Putamen (tissue), 1 donor: ENCODE data around the gene HIVEP1.

ENCODE experiments used
- DNase-seq: peaks from one replicate; pipeline ENCODE4 v3.0.0-alpha.2; 2016; ENCODE audit warnings: low spot score

Gene HIVEP1

DNA sequence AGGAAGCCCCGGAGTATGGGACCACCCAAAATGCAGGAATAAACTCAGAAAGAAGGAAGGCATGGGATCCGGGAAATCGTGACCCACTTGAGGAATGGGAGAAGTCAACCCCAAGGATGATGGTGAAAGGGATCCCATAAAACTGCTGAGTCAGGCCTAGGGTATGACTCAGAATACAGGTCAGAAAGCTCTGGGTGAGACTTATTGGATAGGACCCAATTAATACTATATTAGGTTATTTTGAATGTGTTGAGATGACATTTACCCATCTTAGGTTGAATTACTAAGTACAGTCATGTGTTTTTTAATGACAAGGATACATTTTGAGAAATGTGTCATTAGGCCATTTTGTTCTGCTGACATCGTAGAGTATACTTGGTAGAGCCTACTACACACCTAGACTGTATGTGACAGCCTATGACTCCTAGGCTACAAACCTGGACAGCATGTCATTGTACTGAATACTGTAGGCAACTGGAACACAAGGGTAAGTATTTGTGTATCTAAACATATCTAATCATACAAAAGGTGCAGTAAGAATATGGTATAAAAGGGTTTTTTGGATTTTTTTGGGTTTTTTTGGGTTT, 17.1 kb upstream of the HIVEP1 start:
- DNase-seq, result no peak

DNA sequence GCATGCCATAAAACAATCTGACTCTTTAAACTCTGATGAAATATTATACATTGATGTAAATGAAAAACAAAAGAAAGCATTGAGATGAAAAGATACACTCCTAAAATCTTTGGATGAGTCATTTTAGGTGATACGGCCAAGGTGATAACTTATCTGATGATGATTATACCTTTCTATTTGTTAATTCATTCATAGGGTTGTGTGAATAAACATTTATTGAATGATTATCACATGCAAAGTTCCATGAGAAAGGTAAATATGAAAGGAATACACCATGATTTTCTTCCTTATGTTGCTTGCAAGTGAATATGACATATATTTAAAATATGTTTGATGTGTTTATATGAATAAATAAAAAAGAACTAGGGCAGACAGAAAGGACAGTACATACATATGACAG, 15.4 kb upstream of the HIVEP1 start:
- no peak for DNase-seq

DNA sequence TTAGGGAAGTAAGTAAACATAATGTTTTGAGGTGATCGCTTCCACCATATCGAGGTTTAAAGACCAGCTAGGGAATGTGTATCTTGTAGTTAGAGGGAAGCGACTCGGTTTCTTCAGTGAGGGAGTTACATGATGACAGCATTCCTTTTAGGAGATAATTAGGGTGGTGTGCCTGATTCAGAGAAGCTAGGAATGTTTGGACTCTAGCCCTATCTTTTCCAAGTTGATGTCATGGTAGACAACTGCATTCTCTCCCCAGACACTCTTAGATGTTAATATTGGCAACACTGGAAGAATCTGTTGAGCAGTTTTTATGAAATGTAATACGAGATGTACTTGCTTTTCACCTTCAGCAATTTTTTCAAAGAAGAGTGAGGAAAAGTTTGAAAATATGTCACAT, 12.9 kb upstream of the HIVEP1 start:
- no peak for DNase-seq

DNA sequence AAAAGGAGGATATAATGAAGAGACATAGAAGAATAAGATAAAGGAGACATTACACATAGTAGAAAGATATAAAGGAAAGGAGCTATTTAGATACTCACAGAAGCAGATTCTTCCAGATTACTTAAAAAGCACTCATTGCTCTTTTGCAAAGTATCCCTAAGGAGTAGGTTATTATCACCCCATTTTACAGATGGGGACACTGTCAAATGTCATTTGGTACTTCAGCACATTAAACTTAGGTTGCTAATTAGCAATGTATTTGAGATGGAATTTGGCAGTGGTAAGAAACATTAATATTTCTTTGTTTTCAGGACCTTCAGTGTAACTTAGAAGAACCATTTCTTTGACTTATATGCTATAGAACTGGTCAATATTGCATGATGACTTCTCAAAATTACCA, 11.9 kb upstream of the HIVEP1 start:
- DNase-seq, result no peak

DNA sequence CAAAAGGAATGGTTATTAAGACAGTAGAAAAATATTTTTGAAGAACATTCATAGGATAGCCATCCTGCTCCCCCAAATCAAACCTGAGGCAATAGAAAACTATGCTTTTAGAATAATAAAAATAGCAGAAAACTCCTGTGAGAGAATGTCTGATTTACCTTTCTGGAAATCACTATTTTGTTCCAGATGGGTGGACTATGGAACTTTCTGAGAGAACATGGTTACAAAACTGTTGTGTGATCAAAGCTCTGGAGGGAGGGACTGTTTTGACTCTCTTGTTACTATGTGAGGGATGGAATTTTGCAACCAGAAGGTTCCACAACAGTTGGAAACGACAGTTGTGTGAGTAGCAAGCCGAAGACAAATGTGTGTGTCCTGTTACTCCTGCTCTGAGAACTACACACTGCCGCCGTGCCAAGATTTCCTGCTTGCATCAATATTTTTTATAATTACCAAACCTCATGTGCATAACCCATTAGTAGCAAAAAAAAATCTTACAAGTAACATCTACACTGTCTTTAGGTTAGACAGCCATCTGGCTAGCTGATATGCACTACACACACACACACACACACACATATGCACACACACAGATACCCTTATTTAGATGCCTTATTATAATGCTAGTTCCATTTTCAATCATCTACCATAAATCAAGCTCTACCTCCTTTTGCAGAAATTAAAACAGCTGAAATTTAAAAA, 11.0 kb upstream of the HIVEP1 start:
- no peak for DNase-seq

DNA sequence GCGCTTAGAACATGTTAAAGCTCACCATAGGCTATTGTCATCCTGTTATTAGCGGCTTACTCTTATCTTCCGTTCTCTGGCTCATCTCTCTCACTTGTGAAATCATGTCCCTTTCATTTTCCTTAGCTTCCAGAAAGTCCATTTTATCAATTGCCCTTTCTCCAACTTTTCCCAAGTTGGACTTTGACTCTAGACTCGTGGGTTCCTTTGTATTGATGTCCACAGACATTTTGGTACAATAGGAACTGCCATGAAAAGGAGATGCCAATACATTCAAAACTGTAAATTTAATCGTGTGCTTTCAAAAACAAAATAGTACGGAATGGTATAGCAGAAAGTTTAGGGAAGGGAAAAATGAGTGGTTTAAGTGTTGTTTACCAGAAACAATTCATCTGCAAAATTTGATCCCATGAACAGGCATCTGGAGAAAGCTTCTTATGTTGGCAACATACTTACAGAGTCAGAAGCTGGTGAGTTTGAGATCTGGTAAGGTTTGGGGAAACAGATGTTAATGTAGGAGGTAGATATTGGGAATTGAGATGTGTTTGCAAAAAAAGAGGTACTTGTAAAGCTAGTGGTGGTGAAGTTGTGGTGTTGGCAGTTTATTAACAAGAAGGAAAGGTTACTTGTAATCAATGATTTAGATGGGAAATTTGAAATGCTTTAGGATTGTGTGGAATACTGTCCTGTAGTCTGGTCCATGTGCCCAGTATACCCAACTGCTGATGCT, 10.2 kb upstream of the HIVEP1 start:
- no peak for DNase-seq

DNA sequence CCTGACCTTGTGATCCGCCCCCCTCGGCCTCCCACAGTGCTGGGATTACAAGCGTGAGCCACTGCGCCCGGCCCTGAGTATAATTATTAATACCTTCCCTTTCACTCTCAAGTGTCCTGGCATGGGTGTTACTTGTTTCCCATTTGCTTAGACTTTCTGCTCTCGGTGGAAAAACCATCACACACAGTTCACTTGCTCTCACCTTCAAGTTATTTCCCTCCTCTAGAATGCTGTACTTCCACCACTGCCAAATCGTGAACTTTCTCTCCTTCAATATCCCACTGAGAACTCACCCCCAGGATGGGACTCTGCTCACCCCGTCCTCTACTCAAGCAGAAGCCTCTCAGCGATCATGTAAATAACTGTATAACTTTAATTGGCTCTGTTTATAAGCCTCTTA, 4.6 kb upstream of the HIVEP1 start:
- DNase-seq, result no peak

DNA sequence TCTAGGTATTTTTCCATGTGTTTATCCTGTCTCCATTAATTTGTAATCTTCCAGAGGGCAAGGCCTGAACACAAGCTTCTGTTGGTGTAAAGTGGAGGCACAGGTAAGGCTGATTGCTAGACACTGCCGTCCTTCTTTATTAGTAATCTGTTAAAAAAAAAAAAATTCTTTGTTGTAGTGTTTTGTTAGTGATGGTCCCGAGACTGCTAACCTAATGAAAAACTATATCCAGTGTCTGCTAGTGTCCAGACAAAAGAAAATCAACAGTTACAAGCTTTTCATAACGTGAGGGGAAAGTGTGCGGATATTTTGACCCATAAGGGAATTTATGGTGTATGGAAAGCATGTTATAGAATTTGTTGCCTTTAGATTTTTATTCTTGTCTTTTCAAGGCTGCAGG, 4.2 kb upstream of the HIVEP1 start:
- no peak for DNase-seq

DNA sequence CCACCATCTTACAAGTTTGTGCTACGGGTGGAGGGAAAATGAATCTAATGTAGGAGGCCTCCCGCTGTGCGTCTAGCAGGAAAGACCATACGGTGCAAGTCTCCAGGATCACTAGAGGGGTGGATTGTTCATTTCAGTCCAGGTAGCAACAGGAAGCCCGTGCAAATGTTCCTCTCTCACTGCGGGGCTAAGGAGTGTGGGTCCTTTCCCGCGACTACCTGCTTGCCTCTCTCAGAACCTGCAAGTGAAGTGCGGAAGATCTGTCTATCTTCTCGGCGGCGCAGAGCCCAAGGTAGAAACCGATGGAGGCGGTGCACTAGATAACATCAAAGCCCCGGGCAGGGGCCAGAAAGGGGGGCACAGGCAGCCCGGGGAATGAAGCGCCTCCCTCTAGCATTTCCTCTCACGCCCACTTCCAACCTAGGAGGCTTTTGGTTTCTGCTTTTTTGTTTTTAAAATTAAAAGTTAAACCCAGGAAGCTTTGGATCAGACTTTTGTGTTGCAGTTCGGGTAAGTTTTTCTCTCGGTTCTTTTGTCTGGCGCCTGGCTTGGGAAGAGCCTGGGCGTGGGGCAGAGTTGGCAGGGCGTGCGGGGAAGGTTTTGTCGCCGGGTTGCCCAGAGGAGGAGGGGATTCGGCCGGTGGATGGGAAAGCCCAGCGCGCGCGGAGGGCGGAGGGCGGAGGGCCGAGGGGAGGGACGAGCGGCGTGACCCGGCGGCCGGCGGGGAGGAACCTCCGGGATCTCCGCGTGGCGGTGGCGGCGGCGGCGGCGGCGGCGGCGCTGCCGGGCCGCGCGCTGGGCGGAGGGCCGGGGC, 3.5 kb upstream of the HIVEP1 start:
- DNase-seq, result peak; percentile 63

DNA sequence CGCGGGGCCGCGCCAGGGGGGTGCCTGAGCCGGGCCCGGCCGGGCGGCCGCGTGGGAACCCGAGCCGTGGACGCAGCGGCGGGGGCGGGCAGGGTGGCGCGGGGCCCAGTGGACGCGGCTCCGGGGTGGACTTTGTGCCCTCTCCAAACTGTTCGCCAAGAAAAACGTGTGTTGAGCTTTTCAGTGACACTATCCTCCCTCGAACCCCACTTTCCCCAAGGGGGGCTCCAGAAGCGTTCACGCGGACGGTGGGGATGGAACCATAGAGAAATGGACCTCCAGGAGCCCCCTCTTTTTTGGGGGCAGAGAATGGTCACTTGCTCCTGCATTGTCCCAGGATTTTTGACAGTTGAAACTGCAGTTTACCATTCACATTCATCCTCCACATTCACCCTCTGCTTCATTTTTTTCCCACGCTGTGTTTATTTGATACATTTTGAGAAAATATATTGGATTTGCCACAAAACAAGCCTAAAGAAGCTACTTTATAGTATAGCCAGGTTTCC, 2.9 kb upstream of the HIVEP1 start:
- no peak for DNase-seq

DNA sequence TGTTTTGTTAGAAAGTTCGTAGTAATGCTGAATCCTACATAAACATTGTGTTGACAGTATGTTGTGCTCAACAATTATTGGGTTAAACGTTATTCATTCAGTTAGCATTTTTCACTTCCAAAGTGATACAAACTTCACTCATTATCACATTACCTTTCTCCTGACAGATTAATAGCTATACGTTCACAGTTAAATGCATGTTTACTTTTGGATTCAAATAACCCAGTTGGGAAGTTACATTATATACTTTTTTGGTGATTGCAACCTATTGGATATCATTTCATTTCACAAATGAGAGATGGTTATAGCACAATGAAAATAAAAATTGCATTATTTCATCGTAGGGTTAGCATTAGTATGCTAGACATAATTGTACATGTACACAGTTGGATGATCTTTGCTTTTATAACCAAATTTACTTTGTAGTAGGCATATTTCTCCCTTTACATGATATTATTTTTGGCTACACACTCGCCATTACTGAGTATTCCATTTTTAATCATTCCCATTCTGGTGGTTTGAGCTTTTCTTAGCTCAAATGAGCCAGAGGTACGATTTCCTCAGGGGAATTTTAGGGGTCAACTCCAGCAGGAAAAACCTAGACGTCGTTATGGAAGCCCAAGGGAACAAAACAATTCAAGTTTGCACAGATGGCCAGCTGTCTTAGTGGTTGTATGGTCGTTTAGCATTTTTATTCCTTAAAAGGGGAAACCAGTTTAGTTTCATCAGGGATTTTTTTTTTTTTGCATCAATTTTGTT, 2.1 kb upstream of the HIVEP1 start:
- DNase-seq, result peak; percentile 24

DNA sequence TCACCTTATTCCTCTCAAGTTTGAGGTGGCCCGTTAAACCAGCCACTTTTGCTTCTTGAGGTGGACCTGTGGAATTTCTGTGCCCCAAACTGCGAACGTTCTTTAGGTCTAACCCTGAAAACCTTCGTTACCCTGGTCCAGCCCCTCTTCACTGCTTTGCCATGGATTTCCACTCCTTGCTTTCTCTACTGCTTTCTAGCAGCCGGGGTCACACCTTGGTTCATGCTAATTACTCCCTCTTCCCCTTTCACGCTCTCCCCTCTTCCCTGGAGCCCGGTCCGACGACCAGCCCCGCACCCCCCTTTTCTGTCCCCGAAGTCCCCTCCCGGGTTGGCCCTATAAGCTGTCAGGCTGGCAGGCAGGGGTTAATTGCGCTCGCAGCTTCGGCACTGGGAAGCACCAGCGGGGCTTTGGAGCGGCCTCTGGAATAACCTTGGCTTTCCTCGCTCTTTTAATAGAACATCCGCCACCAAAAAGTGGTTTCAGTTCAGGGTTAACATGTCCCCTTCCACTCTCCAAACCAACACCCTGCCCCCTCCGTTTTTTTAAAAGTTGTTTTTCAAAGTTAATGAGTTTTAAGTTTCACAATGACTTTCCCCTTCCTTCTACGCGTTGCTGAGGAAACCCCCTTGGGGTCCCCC, 1.4 kb upstream of the HIVEP1 start:
- DNase-seq, result peak; percentile 74

DNA sequence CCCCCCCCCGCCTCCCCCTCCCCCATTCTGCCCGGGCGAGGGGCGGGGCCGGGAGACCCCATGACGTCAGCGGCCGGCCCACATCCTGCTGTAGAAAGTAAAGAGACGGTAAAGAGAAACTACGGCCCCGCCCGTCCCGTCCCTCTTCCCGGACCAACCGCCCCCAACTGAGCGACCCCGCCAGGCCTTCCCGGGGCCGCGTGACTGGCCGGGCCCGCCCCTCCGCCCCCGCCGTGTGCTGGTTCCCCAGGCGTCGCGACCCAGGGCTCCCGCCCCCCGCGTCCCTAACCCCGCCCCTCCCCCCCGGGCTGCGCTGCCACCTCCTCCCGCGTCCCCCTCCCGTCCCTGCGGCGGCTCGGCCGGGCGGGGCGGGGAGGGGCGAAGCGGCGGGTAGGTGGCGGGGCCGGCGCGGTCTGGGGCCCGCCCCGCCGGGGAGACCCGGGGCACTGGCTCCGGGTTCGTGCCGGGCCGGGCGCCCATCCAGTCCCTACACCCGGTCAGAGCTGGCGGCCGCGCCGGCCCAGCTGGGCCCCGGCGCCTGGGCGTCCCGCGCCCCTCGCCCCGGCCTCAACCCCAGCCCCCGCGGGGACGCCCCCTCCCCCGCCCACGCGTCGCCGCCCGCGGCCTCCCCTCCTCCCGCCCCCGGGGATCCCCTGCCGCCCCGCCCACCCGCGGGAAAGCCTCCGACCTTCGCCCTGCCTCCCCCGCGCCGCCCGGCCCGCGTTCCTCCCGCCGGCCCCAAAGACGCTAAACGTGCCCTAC, 655 bp upstream of the HIVEP1 start:
- DNase-seq, result peak; percentile 93

DNA sequence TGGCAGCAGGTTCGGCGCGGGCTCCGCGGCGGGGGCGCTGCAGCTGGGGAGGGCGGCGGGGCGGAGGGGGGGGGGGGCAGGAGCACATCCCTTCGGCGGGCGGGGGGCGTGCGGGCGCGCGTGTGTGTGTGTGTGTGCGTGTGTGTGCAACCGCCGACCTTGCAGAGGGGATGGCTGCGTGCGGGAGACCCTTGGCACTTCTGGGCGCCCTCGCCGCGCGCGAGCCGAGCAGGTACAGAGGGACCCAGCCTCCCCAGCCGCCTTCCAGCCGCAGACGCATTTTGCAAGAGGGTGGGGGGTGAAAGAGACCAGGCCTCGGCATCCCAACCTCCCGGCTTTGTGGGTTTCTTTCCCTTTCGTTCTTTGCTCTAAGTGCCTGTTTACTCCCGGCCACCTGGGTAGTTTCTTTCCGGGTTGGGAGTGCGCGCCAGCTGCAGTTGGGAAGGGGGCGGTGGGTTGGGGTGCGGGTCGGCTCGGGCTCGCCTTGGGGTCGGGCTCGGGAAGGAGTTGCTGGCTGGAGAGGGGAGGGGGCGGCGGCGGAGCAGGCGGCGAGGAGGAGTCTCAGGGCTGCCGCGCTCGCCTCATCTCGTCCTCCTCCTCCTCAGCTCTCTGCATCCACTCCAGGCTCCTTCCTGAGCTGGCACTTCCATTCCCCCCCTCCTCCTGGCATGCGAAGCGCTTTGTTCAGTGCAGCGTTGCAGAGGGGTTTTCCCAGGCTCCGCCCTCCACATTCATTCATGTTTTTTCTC, 620 bp downstream of the HIVEP1 start:
- DNase-seq, result peak; percentile 63

DNA sequence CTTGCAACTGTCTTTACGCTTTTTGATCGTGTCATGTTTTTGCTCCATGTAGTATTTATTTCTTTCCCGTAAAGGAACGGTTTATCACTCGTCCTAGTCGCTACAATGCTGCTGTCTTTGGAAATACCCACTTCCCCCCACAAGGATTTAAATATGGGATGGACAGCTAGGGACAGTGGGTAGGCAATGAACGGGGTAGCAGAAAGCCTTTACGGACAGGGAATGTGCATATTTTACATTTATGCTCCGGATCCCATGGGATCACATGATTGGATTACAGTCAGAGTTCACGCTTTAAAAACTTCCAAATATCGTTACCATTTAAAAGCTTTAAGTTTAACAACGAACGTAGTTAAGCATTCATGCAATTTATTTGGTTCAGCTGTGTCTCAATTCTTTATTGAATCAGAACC, 1.2 kb downstream of the HIVEP1 start:
- DNase-seq, result no peak

DNA sequence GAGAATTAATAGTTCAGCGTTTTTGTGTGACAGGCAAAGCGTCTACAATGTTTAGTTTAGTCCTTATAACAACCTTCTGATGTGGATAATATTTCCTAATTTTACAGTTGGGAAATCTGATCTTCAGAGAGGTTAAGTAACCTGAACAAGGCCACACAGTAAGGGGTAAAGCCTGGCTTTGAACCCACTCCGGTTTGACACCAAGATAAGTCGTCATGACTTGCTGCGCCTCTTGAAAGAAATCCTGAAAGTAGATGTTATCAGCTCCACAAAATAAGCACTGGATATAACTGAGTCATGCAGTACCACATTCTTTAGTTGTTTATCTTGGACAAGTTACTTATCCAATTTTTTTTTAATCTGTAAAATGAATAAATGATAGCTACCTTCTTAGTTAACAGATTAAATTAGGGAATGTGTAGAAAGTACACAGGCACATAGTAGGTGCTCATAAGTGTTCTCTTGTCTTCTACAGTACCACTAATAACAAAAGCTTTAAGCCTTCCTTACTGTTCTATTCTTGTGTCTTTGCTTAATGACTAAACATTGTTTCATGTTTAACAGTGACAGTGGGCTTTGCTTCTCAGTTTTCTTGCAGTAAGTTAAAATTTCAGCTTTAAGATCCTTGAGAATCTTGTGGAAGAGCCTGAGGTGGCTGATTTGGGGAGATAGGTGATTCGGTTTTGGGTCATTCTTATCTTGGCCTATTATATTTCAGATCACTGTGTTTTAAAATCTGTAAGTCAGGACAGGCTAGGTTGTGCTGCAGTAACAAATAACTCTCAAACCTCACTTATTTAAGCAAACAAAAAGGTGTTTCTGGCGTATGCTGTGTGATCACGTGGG, 2.1 kb downstream of the HIVEP1 start:
- DNase-seq, result no peak

DNA sequence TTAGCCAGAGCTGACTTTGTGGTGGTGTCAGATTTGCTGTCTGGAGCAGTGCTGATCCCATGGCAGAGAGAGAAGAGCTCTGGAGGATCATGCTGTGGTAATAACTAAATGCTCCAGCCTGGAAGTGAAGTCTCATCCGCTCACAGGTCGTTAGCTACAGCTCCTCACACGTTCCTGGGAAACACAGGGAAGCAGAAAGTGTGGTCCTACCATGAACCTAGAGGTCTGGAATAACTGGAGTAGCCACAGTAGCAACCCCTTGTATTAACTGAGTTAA, 2.7 kb downstream of the HIVEP1 start:
- DNase-seq, result no peak

DNA sequence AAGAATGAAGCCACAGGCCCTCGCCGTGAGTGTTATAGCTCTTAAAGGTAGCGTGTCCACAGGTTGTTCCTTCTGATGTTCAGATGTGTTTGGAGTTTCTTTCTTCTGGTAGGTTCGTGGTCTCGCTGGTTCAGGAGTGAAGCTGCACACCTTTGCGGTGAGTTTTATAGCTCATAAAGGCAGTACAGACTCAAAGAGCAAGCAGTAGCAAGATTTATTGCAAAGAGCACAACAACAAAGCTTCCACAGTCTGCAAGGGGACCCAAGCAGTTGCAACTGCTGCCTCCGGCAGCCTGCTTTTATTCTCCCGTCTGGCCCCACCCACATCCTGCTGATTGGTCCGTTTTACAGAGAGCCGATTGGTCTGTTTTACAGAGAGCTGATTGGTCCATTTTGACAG, 5.2 kb downstream of the HIVEP1 start:
- no peak for DNase-seq

DNA sequence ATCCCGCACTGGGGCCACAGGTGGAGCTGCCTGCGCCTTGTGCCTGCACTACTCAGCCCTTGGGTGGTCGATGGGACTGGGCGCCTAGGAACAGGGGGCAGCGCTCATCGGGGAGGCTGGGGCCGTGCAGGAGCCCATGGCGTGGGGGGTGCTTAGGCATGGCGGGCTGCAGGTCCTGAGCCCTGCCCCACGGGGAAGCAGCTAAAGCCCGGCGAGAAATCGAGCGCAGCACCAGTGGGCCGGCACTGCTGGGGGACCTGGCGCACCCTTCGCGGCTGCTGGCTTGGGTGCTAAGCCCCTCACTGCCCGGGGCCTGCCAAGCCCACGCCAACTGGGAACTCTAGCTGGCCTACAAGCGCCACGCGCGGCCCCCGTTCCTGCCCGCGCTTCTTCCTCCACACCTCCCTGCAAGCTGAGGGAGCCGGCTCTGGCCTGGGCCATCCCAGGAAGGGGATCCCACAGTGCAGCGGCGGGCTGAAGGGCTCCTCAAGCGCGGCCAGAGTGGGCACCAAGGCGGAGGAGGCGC, 5.8 kb downstream of the HIVEP1 start:
- DNase-seq, result no peak
